GM18907 (cell line): ENCODE results near the gene PDE11A.

ENCODE experiments used
- ATAC-seq: cut with Tn5 transposase; IDR thresholded peaks from one replicate; pipeline ENCODE4 v1.9.1; 2021; ENCODE audit warnings: mild to moderate bottlenecking, moderate library complexity; ENCODE audit not compliant: unreplicated experiment

The PDE11A gene

DNA sequence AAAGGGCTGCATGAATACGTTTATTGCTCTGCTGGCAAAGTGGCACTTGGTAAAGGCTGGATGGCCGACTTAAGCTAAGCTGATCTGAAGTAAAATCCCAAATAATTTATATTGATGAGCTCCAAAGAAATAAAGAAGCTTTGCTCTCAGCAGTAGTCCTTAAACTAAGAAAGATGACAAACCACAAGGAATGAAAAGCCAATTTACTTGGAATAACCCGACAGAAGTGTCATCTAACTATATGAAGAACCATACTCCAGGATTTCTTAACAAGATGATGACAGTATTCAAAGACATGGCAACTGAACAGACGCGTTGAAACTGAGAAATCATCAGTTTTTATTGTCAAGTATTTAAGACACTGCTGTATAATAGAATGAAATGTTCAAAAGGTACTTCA, 294.1 kb downstream of the PDE11A start:
- ATAC-seq = no peak

DNA sequence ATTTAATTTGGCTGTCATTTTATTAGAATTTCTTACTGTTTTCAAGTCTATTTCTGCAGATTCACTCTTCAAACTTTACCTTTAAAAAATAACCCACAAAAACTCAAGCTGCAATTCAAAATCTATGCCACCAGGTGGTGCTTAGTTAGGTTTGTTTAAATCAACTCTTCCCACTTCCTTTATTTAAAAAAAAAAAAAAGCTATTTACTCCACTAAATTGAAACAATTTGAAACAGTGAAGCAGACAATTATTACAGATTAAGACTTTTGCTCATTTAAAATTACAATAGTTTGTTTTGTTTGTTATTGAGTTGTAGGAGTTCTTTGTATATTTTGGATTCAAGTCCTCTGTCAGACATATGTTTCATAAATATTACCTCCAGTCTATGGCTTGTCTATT, 300.0 kb downstream of the PDE11A start:
- no peak for ATAC-seq

DNA sequence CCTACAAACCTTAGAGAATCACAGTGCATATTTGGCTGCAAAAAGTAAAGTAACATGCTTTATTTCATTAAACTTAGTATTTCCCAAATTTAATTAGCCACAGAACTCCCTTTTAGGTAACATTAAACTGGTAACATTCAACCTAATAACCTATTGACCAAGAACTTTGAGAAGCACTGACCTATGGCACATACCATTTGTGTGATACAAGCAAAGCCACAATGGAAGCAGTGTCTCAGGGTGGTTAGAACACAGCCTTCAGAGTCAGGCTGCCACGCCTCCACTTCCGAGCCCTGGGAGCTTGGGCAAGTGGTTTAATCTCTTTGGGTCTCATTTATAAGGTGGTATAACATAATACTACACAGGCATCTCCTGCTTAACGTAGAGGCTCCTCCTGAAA, 301.4 kb downstream of the PDE11A start:
- no peak for ATAC-seq

DNA sequence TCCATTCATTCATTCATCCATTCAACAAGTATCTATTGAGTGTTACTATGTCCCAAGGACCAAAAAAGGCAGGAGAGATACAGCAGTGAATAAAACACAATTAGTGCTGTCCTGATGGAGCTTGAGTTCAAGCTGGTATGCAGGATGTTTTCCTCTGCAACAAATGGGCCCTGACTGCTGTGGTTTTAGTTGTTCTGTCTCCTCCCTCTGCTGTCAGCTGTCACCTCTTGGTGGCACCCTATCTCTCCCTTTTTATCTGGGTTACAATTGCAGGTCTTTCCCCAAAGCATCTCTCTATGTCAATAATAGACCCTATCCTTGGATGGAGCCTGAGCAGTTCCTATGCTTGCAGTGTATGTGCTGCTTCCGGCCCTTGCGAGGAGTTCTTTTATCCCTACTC, 304.8 kb downstream of the PDE11A start:
- ATAC-seq = no peak

DNA sequence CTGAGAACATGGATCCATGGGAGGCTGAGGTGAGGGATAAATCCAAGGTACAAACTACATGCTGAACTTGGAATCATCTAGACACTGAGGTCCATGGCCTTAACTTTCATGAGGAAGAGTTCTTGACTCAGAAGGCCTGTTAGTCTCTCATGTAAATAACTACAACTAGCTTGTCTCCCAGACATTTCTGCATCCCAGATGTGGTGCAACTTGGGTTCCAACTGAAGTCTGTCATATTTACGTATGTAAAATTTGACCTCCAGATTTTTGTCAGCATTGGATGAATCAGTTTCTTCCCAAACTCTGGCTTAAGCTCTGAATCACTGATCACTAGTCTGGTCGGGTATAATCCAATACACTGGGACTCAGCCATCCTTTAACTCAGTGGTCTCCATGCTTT, 306.9 kb downstream of the PDE11A start:
- ATAC-seq = no peak

DNA sequence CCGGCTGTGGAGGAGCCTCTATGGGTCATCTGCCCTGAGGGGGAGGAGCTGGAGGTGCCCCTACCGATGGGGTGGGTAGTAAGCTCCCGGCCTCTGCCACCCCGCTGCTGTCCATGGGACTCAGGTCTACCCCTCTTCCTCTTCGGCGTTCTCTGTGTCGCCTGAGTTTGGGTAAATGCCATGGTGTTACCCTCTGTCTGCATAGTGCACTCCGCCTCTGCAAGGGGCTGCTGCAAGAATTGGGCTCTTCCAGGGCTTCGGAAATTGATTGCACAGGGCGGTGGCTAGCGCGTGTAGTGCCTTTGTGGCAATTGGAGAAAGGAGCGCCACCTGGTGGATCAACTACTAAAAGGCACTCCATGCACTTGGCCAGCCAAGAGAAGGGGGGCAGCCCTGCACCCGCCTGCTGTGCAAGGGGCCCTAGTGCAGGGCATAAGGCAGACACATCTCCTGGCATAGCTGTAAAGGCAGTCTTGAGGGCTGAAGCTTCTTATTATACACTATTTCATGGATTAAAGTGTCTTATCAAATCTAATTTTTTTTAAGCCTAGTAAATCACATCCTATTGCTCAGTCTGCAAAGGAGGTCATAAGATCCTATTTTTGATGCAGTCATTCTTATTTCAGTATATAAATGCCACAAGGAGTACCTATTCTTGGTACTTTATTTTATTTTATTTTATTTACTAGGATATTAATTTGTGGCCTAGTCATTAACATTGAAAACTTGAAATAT, 308.9 kb downstream of the PDE11A start:
- peak; percentile 98 for ATAC-seq

DNA sequence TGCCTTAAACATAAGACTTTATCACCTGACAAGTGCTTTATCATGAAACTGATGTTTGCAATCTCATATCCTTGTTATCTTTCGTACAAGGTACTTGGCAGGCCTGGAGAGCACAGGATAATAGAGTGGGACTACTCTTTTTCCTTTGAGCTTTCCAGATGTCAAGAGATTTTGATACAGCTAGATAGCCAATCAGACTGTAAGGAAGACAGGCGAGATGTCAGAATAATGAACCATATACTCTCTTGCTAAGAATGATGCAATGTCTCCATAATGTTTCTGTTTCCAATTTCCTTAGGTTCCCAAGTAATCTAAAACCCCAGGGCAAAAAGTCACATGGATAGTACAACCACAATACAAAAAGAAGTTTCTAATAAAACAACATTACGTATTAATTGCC, 313.1 kb downstream of the PDE11A start:
- ATAC-seq = no peak

DNA sequence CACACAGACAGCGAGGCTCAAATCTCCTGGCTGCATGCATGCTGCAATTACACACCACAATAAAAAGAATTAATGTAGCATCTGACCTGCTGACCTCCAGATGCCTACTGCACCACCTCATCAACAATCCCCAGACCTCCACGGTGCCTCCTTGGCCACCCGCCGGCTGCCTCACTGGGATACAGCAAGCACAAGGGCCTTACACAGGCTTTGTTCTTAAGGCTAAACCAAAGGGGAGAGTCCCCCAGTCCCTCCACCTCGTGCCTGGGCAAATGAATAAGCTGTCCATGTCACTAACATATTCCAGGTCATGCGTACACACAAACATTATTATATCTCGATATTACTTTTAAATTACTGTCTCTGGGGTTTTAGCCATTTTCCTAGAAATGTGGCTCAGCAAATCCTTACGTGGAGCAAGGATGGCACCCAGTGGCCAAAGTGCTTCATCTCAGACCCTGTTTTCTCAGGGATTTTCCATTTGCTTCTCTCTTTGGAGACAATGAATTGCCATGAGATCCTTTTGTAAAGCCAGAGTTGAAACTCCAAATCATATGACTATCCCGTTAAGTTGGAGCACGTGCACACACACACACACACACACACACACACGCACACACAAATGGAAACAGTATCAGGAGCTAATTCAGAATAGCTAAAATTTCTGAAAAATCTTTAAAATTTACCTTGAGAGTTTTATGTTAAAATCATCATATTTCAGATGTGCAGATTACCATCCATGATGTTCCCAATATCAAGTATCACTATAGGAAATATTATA, 313.8 kb downstream of the PDE11A start:
- no peak for ATAC-seq

DNA sequence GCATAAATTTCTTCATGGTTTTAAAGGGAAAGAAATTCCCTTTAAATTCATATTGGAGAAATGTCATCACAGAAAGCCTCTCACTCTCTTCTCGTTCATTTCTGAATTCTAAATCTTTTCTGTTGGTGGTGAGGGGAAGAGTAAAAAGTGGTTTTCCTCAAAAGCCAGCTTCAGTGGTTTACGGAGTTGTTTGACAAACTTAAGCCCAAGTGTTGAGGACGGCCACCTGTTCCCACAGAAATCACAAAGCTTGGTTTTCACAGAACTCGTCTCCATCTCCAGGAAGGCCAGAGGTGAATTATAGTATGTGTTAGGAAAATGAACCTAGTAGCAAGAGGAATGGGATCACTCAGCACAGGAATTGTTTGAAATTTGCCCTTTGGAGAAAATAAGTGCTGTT, 316.2 kb downstream of the PDE11A start:
- no peak for ATAC-seq

DNA sequence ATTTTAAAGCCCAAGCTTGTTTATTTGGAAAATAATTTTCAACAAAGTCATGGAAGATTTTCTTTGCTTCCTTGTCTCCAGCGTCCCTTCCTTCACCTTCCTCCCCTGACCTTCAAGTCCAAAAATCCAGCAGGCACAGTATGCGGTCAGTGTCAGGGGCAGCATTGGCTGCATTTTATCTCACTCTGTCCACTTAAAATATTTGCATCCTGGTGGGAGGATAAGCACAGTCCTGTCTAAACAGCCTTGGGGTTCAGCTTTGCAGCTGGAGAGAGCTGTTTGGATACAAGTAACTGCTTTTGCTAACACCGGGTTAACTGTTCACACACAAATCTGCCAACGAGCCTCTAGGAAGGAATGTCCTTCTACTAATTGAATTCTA, 318.1 kb downstream of the PDE11A start:
- ATAC-seq = no peak

DNA sequence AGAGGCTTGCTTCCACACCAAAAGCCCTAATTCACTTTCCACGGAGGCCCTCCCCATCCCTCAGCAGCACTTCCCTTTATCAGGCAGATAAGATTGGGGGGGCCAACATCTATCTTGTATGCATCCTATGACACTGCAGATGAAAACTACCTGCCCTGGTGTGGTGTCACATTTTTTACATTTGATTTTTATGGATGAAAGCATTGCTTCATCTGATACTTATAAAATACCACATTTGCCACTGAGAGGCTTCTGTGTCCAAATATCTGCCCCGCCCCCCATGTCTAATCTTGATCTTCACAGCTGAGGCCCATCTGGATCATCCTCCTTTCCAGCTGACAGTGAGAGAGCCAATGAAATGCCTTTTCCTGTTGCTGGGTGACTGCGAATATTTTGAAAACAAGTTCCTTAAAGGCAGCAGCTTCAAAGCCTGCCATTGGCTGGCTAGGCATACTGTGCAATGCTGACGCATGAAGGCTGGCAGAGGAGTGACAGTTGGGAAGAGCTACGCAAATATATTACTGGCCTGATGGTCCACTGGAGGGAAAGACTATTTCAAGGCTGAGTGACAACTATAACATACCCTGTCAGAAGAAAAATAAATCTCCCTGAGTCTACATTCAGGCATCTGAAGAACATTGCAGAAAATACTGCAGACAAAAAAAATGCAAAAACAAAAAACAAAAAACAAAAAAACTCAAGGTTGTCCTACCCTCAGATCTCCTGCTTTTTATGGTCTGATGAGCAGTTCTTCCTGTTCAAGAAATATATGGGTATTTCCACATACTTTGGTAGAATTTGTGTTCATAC, 318.7 kb downstream of the PDE11A start:
- no peak for ATAC-seq

DNA sequence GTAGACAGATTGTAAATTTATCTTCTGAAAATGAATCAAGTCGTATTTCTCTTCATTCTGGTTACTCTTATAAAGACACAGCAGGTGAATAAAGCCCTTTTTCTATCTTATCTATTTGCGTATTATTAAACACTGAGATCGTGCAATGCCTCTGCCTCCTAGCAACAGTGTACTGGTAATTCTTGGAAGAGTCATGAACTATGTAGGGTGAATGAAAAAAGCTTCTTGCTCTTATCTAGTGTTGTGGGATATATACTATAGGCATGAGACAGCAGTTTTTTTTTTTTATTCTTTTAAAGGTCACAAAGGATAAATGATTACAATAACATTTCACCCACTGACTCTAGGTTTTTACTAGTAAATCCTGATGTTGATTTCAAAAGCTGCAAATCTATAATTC, 324.2 kb downstream of the PDE11A start:
- no peak for ATAC-seq

DNA sequence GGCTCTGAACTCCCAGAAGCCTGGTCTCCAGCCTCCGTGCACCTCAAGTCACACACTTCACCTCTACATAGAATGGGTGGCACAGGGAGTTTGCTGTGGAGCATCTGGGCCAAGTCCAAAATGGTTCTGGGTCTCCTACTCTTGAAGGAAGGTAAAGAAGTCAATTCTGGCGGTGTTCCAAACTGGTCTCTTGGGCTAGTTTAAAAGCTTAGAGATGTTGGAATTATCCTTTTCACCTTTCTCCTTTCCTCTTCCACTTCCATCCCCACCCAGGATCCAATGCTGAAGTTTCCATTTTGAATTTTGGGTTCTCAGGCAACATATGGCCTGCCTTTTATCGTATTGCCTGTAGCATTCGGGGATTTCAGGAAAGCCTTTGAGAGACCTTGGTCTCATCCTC, 325.2 kb downstream of the PDE11A start:
- ATAC-seq = no peak

DNA sequence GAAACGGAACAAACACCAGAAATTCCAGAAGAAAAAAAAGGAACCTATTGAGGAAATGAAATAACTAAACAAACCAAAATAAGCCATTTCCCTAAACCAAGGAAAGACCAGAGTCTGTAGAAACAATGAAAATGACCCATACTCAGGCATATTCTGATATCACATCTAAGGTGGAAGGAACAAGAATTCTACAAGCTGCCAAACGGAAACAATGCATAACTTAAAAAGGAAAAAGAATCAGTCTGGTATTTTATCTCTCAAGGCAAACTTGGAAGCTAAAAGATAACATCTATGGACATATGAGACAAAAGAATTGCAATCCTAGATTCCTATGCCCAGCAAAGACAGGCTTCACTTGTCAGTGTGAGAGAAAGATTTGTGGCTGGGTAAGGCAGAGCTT, 326.2 kb downstream of the PDE11A start:
- no peak for ATAC-seq

DNA sequence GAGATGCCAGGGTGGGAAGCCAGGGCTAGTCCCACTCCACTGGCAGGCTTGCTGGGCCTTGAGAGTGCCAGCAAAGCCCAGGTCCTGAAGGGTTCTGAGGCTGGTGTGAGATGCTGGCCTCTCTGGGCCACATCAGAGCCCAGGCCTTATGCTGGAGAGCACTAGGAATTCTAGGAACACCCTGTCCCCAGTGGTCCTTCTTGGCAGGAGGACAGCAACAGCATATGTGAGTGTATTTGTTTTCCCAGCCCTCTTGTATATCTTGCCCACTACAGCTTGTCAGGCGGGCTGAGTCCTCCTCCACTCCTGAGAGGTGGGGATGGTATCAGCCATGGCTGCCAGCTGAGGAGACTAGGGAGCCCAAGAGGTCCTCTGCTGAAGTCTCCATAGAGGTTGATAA, 327.0 kb downstream of the PDE11A start:
- ATAC-seq = no peak

DNA sequence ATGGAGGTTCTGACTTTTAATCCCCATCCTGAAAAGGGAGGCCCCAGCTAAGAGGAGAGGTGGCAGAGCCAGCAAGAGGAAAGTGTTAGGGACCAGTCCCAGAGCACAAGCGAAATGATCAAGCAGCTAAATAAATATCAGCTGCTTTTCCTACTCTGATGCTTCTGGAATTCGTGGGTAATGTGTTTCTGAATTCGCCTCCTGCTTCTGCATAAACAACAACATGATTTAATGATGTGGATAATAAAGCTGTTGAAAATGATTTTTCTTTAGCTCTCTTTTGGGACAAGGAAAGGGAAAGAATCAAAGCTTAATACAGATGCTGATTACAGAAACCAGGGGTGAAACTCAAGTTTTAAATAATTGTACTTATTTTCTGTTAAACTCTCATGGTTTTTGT, 329.7 kb downstream of the PDE11A start:
- ATAC-seq = no peak

DNA sequence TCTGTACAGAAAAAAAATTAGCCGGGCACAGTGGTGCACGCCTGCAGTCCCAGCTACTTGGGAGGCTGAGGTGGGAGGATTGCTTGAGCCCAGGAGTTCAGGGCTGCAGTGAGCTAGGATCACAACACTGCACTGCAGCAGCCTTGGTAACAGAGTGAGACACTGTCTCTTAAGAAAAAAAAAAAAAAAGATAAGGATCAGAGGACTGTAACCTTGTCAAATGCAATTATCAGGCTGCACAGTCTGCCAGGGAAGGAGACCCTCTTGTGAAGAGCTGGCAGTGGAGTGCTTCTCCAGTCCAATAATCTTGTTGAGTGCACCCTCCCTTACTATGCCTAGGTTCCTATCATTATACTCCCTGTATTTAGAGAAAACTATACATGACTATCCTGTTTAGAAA, 330.7 kb downstream of the PDE11A start:
- no peak for ATAC-seq

DNA sequence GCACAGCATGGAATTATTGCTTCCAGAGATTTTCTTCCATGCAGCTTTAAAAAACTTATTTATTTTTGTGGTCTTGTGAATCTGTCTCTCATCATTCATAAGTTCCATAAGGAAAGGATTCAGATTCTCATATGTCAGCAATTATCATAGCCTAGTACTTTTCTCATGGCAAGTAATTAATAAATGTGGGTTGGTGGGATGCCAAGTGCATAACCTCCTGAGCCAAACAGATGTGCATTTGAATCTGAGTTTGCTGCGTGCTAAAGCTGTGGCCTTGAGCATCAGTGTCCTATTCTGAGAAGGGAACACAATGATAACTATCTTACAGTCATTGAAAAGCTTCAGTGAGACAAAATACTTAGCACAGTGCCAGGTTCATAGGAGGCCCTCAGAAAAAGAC, 331.9 kb downstream of the PDE11A start:
- ATAC-seq = no peak

DNA sequence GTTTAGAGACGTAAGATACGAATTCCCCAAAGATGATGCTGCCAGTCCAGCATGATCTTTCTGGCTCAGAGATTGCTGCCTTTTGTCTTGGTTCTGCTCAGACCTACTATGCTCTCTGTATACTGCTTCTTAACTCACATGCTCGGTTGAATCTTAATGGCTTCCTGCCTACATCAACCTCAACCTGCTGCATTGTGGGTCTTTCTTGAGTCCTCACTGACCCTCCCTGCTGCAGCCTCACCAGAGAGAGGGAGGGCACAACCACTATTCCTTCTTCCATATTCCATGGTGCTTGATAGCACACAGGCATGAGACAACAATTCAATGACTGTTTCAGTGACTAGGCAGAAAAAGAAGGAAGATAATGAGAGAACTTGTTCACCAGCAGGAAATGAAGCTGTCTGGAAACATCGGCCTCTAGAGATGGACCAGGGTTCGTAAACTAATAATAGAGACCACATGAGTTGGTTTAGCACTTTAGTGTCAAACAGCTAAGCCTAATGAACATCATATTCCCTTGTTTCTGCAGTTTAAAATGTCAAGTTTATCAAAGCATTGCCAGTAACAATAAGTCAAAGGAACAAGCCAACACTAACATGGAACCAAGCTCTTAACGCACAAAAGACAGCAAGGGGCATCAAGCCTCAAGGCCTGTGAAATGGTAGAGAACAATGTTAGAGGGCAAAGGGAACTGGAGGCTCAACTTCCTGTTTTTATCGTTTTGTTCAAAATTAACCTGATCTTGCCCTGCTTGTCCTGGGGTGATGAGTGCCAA, 333.9 kb downstream of the PDE11A start:
- ATAC-seq = no peak

DNA sequence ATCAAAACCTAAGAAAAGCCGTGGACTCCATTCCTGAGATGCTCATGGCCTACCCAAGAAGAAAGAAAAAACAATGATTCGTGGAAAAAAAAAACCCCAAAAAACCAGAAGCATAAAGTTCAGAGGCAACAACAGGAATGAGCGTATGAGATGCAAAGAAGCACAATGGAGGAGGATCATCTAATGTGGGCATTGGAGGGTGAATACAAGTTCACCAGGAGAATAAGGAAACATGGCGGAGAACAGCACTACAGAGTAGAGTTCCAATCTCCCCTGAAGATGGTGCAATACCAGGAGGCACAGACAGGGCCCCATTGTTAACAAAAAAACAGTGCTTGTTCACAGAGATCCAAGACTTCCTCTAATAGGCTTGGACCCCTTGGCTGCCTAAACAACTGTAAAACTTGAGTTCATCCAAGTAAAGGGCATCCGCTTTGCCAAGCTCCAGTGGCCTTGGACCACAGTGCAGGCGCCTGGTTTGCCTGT, 337.2 kb downstream of the PDE11A start:
- no peak for ATAC-seq

DNA sequence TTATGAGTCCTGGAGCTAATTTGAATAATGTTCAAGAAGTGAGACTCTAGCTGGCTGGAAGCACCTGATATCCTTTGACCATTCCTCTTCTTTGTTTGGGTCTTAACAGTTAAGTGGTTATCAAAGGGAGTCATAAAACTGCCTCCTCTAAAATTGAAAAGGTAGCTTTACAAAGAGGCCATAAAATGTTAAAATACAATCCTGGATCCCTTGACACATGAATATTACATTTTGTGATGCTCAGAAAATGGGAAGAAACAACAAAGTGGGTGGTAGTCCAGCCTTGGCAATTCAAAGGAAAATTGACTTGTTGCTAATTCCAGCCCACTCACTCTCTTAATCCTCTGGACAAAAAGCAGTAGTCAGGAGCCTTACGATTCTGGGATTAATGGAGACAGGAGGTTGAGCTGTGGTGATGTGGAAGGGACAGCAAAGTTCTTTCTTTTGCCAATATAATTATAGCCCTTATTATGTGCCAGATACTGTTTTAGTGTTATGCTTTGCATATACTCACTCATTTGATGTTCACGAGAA, 339.2 kb downstream of the PDE11A start:
- no peak for ATAC-seq
